GM18909 (cell line): Measurements from ENCODE around the gene C1orf216.
A peak's percentile ranks its signal among the peaks of the same experiment; 100 is the strongest.
"Not testable (repeated sequence)": the region's sequence is repeated elsewhere in the genome, so short reads cannot be mapped to it uniquely, and the experiment has no call there.

Experiments used
- ATAC-seq: cut with Tn5 transposase; IDR thresholded peaks from one replicate; pipeline ENCODE4 v1.9.1; 2021; ENCODE audit warnings: mild to moderate bottlenecking; ENCODE audit not compliant: unreplicated experiment, poor library complexity

Gene C1orf216, protein sequence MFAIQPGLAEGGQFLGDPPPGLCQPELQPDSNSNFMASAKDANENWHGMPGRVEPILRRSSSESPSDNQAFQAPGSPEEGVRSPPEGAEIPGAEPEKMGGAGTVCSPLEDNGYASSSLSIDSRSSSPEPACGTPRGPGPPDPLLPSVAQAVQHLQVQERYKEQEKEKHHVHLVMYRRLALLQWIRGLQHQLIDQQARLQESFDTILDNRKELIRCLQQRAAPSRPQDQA

DNA sequence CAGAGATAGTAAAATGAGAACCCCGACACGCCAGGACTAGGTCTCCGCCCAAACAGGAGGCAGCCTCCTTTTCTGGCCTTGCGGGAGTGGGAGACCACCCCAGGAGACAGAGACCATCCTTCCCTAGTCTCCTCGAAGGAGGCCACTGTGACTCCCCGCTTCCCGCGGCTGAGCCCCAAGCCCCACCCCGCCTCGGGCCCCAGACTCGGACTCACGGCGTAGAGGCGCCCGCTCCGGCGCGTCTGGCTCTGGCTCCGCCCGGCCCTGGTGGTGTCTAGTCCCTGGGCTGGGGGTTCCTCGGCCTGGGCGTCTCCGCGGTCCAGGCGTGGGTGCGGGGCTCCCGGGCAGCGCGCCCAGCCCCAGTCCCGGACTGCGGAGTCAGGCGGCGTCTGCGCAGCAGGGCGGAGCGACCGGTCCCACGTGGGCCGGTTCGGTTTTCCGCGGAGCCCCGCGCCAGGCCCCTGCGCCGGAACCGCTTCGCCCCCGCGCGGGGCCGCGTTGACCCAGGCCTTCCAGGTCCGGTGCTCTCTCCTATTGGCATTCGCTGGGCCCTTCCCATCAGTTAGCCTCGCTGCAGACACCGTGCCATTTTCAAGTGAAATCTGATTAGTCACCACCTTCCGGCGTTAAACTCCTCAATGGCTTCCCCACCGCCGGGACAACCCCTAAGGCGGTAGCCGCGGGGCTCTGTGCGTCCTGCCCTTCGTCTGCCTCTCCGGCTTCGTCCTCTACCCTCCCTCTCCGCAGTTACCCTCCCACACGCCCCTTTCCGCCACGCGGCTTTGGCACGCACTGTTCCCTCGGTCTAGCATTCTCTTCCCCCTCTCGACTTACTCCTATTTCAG is at the start of gene C1orf216:
Gene C1orf216 (minus strand): TSS at position 393 of the 845 bp plus-strand sequence. CDS start 2,563 bp downstream, outside the sequence.
- ATAC-seq: peak; percentile 52

DNA sequence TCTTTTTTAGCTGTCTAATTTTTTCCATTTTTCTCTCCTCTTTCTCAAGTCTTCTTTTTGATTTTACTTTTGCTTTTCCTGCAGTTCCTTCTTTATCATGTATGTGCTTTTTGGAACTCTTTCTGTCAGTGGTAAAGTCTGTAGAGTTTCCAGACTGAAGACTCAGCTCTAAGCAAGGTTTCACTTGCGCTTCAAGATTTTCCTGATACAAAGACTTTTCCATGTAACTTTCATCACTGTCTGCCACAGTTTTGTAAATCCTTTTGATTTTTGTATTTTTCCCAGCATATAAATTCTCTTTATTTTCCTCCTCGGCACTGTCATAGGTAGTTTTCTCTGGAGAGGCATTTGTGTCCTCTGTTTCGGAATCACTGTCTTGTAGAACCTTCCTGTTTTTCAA is 45.6 kb upstream of the C1orf216 start:
- ATAC-seq: no peak

DNA sequence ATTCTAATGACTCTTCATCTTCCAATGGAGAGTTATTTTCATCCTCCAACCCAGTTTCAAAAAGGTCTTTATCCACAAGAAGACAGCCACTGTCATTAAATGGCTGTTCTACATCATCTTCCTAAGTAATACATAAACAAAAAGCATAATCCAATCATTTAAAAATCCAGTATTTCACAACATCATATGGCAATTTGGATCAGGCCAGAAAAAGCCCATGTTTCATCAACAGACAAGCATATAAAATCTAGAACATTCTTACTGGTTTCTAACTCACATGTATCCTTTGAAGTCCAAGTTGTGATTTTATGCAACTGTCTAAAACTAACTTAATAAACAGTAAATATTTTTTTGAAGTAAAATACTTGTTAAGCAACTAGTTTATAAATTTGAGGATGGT is 44.5 kb upstream of the C1orf216 start:
- ATAC-seq: no peak

DNA sequence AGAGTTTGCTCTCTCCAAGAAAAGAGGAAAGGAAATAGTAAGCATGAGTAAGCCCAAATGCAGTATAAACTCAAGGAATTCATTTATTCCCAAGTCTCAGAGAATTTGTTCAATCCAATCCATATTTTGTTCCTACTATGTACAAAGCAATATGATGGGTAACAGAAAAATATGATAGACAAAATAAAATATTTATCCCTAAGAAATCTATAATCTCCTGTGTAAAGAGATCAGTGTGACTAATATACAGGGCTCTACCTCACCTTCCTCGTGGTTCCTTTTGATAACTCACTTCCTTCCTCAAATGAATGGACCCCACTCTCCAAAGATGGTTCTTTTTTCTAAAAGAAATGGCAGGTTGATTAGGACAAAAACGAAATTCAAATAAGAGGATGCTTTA is 43.5 kb upstream of the C1orf216 start:
- no peak for ATAC-seq

DNA sequence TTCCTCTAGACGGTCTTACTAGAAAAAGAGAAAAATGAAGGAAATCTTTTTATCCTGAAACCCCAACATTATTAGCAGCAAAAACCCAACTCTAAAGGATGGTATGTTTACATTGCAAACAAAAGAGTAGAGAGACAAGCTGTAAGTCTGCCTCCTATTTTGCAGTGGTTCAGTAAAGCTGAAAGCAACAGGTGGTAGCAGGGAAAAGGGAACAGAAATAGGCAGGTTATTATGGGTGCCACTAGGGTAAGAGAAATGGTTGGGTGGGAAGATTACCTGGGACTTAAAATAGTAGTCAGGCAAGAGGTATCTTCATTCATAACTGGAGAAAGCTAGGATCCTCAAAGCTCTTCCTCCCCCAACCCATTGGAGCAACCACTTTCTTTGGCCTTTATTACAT is 37.4 kb upstream of the C1orf216 start:
- no peak for ATAC-seq

DNA sequence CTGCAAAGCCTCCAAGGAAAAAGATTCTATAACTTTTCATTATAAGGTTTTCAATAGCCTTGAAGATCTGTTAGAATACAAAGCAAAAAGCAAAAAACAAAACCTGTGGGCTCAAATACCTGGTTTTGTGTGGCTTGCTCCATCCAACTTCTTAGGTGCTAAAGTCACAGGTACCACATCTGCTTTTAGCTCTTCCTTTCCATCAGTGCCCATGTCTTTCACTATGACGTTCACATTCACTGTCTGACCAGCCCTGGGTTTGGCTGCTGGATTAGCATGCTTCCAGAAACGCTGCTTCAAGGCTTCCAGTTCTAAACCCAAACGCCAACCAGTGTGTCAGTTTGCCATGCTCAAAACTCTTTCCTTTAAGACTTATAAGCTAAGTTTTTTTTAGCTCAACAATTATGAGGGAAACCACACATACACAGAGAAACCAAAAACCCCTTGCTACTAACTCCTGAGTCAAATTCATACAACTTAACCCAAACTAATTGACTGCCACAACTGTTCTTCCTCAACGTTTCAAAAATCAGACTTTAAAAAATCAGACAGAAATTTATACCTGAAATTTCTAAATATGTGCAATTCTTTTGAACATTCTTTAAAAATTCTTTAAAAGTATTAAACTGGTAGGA is 35.1 kb upstream of the C1orf216 start:
- ATAC-seq: no peak

DNA sequence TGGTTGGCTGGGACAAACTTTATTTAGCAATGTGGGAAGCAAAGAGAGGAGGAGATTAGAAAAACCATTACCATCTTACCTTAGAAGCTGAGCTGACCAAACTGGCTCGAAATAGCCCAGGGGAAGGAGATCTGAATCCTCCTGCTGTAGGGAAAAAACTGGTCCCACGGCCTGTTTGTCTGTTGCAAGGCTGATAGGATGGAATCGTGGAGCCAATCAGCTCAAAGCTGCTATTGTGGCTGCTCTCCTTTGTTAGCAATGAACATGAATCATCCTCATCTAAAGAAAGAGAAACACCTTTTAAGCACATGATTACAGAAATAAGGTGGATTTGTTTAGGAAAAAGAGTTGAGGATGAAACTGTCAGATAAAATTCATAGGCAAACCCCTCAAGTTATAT is 29.6 kb upstream of the C1orf216 start:
- ATAC-seq: no peak

DNA sequence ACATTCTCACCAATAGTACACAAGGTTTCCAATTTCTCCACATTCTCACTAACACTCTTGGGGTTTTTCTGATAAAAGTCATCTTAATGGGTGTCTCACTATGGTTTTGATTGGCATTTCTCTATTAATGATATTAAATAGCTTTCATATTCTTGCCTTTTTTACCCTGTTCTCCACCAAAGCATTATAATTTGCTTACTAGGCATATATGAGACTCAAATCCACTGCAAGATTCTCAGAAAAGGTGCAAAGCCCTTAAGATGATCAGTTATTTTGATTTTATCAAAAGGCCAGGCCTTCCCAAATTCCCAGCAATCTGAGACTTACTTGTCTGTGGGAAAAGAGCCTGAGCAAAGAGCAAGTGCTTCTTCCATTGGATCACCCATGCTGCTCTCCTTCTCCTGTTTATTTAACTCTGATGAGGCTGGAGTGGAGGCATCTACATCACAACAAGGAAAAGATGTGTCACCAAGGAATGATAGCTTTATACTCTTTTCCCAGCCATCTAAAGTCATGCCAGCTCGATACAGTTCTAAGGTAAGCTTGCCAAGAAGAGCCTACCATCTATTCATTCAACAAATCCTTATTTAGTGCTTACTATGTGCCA is 26.5 kb upstream of the C1orf216 start:
- ATAC-seq: no peak

DNA sequence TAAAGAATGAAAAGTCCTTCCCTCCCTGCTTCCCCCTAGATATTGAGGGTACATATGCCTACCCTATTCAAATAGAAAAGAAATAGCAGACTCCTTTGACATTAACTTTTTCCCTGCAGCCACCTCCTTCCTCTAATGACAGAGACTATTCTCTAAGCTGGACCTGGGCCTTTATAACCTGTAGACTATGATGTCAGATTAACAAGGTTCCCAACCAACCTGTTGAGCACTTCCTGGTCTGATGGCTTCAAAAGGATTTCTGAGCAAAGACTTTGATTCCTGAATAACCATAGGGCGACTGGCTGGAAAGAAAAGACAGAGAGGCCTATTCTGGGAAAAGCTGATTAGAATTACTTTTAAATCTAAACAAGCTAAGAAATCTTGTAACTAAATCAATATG is 18.4 kb upstream of the C1orf216 start:
- ATAC-seq: no peak

DNA sequence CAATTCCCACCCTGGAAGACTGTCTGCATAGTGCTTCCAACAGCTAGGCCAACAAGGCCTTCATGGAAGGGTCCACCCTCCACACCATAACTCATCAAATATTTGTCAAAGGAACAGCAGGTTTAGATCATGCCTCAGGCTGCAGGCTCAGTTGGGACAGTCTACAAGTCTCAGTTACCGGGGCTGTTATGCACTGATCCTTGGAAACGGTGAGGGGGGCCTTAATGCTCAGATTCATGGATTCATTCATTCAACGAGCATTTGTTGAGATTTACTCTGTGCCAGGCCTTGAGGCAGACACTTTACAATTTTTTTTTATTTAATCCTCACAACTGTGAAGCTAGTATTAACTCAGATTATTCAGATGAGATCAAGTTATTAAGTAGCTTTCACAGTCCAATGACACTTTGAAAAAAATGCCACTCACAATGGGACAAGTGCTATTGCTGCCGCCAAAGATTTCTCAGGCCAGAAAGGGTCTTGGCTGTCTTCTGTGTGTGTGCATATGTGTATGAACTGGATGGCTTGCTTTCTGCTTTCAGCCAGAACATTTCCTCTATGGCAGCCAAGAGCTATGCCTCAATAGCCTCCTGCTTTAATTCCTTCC is 8.9 kb upstream of the C1orf216 start:
- ATAC-seq: no peak

DNA sequence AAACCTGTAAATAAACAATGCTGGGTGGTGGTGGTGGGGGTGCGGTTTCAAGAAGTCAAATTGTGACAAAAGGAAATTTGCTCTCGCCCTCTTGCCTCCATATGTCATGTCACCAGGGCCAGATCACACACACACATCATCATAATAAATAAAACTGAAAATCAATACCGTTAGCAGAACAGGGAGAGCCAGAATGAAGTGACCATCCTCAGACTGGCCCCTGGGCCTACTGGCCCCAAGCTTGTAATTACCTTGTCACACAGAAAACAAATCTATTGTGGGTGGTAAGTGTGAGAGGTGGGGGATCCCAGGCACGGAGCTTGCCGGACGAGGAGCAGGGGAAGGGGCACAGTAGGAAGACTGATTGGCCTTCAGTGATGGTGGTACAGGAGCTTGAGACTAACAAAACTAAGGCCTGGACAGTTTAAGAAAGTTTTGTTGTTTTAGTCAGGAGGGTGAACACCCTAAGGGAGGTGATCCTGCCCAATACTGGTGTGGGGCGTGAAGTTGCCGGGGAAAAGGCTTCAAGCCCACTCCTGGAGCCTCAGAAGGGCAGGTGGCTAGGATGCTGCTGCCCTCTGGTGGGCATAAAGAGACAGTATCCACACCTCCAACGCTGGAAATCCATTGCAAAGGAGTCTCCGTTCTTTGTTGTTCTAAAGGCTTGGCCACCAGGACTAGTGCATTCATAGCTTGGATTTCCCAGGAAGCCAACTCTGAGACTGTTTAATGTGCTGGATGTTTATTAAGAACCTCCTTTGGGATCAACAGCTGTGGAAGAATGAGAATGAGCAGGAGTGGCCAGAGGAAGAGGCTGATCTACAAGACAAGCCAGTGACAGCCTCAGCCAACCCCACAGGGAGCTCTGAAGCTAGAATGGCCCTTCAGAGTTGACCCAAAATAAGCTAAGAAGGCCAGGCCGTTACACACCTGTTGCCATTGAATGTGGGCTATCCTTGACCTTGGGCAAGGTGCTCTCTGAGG is 8.1 kb upstream of the C1orf216 start:
- no peak for ATAC-seq

DNA sequence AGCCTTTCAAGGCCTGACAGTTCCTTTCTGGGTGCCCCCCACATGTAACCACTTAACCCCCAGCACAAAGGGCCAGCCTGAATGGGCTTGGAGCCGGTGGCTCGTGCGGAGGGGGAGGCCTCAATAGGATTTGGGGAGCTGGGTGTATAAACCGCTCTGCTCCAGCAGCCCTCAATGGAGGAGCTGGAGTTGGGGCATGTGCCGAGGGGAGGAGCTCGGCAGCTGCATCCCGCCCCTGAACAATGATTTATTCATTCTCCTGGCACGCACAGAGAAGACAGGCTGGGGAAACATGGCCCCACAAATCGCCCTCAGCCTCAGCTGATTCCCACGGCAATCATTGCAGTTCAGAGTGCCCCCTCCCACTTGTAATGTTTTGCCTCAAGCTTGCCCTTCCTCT is 6.9 kb upstream of the C1orf216 start:
- ATAC-seq: no peak

DNA sequence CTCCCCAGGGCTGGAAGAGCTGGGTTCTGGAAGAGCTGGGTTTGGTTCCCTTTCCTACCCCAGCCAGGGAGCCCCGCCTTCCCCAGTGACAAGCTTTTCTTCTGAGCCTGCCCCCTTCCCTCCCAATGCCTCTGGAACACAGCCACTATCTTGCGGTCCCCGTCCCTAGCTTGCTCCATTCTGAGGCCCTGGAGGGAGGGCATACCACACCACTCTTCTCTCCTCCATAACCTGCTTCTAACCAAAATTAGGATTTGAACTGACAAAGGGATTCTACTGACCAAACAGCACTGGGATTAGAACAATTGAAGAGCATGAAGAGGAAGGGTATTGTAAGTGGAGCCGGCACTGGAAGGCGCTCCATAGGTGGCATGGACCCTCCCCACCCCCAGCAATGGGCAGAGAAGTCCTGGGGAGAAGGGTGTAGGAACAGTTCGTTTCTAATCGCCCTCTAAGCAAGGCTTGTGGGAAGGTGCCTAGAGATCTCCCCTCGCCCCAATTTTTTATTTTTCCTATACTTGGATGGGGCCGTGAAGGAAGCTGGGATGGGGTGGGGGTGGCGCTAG is 690 bp downstream of the C1orf216 start:
- ATAC-seq: no peak

DNA sequence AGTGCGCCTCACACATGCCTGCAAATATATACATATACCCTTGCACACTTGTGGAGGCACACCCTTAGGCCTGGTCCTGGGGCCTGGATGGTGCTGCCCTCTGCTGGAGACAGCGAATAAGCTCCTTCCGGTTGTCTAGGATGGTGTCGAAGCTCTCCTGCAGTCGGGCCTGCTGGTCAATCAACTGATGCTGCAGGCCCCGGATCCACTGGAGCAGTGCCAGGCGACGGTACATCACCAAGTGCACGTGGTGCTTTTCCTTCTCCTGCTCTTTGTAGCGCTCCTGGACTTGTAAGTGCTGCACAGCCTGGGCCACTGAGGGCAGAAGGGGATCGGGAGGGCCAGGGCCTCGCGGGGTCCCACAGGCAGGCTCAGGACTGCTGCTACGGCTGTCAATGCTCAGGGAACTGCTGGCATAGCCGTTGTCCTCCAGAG is 3.1 kb downstream of the C1orf216 start:
- ATAC-seq: peak; percentile 49

DNA sequence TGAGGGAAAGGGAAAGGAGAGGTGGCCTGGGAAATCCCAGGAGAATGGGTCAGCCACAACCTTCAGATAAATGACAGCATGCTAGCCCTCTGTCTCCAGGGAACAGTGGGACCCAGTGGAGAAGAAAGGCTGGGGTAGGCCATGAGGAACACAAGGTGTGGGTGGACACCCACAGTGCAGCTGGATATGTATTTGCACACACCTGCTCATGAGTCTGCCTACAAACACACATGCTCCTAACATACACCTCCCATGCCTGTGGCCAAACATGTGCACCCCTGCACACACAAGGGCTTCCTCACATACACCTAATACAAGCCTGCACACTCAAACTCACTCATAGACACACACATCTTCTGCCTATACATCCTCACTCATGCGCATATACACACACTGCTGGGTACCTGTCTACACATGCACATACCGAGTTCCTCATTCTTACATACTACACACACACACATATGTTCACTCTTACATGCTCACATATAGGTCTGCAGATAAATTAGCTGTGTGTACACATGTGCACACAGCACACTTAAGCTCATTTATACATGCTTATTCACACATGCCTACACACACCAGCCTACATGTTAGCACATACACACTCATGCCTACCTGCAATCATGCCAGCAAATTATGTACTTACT is 3.6 kb downstream of the C1orf216 start:
- no peak for ATAC-seq

DNA sequence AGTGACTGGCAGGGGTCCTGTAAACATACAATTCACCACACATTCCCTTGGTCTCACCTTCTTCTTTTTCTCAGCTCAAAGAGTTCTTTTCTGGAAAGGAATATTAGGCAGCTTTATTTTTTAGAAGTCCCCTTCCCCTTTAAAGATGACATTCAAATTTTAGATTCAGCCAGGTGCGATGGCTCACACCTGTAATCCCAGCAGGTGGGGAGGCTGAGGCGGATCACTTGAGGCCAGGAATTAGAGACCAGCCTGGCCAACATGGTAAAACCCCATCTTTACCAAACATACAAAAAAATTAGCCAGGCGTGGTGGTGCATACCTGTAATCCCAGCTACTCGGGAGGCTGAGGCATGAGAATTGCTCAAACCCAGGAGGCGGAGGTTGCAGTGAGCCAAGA is 7.6 kb downstream of the C1orf216 start:
- not testable (repeated sequence) for ATAC-seq

DNA sequence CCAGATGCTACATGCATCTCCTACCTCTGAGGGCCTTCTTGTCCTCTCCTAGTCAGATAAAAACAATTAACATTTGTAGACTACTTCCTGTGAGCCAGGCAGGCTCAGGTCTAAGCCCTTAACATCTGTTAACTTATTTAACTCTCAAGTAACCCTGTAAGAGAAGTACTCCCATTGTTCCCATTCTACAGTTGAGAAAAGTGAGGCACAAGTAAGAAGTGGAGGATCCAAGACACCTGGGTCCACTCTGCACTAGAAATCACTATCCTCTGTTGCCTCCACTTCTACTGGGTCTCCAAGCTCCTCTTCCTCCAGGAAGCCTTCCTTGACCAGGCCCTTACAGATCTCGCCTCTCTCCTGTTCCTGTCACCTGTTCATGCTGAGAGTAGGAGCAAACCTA is 9.7 kb downstream of the C1orf216 start:
- no peak for ATAC-seq

DNA sequence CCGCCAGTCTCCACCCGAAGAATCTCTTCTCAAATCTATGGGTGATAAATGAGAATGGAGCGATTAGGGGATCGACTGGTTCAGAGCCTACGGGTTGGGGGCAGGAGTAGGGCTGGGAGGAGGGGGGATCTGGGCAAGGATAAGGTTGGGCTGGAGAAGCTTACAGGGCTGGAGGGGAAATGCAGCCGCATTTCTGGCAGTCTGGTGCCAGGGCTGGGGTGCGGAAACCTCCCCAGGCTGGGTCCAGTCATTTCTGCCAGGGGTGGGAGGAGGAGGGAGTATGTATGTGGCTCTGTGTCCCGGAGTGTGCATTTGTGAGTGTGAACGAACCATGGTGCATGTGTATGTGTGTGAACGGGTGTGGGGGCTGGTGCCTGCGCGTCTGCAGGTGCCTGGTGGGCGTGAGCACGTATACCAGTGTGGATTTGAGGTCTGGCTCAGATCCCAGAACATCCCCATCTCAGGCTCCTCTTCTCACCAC is 10.2 kb downstream of the C1orf216 start:
- ATAC-seq: no peak
